Measurements from ENCODE around the gene CST11.

CST11 gene

DNA sequence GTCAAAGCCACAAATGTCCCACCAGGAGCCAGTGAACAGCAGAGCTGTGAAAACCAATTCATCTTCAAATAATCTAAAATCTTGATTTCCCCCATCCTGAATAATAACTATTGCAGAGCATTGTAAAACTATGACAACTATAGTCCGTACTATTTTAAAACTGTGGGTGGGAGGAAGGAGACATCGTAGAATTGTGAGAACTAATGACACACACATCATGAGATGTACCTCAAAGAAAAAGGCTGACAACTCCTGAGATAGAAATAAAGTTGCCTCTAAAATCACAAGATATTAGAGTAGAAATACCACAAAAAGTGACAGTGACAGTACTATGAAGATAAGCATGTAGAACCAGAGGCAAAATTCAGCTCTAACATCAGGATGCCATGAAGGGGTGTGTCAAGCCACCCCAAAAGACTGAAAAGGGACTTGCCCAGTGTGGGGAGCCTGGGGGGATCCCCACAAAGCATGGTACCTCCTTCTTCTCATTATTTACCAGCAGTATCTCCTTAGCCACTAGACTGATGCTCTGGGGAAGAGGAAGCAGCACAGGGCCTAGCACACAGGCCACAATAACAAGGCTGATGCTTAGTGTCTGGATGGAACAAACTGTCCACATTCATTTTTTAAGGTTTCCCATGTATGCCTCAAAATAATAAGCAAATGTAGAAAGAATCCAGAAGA lies 44.8 kb downstream of the CST11 start:
- TF ChIP-seq, protein P1, sequence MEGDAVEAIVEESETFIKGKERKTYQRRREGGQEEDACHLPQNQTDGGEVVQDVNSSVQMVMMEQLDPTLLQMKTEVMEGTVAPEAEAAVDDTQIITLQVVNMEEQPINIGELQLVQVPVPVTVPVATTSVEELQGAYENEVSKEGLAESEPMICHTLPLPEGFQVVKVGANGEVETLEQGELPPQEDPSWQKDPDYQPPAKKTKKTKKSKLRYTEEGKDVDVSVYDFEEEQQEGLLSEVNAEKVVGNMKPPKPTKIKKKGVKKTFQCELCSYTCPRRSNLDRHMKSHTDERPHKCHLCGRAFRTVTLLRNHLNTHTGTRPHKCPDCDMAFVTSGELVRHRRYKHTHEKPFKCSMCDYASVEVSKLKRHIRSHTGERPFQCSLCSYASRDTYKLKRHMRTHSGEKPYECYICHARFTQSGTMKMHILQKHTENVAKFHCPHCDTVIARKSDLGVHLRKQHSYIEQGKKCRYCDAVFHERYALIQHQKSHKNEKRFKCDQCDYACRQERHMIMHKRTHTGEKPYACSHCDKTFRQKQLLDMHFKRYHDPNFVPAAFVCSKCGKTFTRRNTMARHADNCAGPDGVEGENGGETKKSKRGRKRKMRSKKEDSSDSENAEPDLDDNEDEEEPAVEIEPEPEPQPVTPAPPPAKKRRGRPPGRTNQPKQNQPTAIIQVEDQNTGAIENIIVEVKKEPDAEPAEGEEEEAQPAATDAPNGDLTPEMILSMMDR (IDR thresholded peaks at IDR 0.05; ENCODE audit: low read depth, low read length, missing control alignments), result no peak
- H3K4me3 ChIP-seq (replicated peaks; ENCODE audit: low read depth, low read length), result no peak overlapping the region
- no peak for DNase-seq (ENCODE audit: extremely low read depth, low read depth)

DNA sequence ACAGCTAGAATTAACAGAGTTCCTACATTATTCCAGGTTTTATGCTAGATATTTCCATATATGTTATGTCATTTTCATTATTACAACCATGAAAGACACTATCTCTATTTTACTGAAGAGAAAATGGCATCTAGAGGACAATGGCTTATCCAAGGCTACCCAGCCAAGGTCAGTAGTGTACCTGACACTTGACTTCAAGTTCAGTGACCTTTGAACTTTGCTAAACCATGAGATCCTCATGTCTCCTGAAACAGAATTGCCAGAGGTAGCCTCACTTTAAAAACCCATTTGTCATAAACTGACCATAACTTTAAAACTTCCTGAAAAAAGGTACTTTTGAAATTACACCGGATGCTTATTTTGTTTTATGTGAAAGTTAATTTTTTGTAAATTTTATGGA lies 45.8 kb downstream of the CST11 start:
- no peak for DNase-seq (ENCODE audit: extremely low read depth, low read depth)
- TF ChIP-seq, protein P1 (IDR thresholded peaks at IDR 0.05; ENCODE audit: low read depth, low read length, missing control alignments), result no peak
- no peak overlapping the region for H3K4me3 ChIP-seq (replicated peaks; ENCODE audit: low read depth, low read length)

DNA sequence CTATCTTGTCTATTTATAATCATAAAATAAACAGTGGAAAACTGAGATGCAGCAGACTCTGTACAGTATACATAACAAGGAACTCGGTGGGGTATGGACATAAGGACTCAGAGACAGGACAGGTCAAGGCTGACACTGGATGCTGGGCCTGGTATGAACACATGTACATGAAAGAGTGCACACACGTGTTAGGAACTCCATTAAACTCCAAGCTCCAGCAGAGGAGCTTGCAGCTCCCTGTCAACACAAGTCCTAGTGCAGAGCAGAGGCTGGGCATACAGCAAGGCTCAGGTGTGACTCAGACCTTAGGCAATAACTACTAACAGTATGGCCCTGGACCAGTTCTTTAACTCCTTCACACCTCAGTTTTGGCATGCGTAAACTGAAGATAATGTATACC lies 48.5 kb downstream of the CST11 start:
- no peak overlapping the region for H3K4me3 ChIP-seq (replicated peaks; ENCODE audit: low read depth, low read length)
- TF ChIP-seq, protein P1 (IDR thresholded peaks at IDR 0.05; ENCODE audit: low read depth, low read length, missing control alignments), result no peak
- no peak for DNase-seq (ENCODE audit: extremely low read depth, low read depth)

DNA sequence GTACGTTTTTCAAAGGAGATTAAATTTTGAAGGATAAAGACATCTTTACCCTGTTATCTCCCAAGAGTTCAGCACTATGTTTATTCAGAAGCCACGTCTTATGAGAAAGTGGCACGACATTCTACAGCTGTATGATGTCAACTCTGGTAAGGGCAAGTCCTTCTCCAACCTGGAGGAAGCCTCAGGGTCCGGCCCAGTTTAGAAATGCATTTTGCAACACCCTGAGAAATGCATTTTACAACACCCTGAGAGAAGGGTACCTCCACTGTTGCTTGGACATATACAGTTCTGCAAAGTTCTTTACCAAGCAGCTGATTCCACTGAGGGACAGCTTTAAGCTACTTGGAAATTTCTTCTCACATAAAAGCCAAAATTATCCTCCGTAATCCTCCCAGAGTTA lies 48.9 kb downstream of the CST11 start:
- TF ChIP-seq, protein P1 (IDR thresholded peaks at IDR 0.05; ENCODE audit: low read depth, low read length, missing control alignments), result no peak
- DNase-seq (ENCODE audit: extremely low read depth, low read depth), result no peak
- no peak overlapping the region for H3K4me3 ChIP-seq (replicated peaks; ENCODE audit: low read depth, low read length)

DNA sequence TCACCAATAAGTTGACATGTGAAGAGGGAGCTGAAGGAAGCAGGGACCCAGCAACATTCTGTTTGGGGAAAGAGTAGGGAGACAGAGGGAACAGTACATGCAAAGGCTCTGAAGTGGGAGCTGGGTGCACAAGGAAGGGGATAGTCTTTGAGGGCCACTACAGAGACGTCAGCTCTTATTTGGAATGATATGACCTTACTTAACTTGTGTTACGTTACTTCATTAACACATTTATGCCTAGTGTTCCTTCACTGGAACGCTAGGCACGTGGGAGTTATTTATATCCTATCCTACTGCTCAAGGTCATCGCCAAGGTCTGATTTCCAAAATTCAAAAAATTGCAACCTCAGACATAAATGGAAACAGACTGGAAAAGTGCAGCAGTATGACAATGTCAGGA lies 51.6 kb downstream of the CST11 start:
- H3K4me3 ChIP-seq (replicated peaks; ENCODE audit: low read depth, low read length), result no peak overlapping the region
- TF ChIP-seq, protein P1 (IDR thresholded peaks at IDR 0.05; ENCODE audit: low read depth, low read length, missing control alignments), result no peak

More for the DNA sequence above, 51.6 kb downstream of the CST11 start:
- DNase-seq (ENCODE audit: extremely low read depth, low read depth), result no peak
